Activated CD4-positive, alpha-beta T cell treated with anti-CD3 and anti-CD28 coated beads, Interleukin-2, amount 50 U/mL, for 24 hours (primary cell): ENCODE data around the gene ILKAP.

ENCODE experiments used
- DNase-seq, 2 donors: peaks; one replicate each; pipeline ENCODE4 v3.0.0-alpha.2; 2020; ENCODE audit warnings: low read depth in 1 of 2, low spot score in 1 of 2

Gene ILKAP

GRCh38 chr2:238237431-238238135 is 34.1 kb upstream of the ILKAP start:
- DNase-seq, result no peak

- DNase-seq, result no peak
Measured at GRCh38 chr2:238236571-238236970, 33.1 kb upstream of the ILKAP start.

- no peak for DNase-seq
Measured at GRCh38 chr2:238235856-238236255, 32.4 kb upstream of the ILKAP start.

- DNase-seq, result no peak
Measured at GRCh38 chr2:238235331-238235732, 31.8 kb upstream of the ILKAP start.

- no peak for DNase-seq
Measured at GRCh38 chr2:238233625-238234024, 30.1 kb upstream of the ILKAP start.

- no peak for DNase-seq
Measured at GRCh38 chr2:238231809-238232208, 28.3 kb upstream of the ILKAP start.

- DNase-seq, result peak; percentile 63
Measured at GRCh38 chr2:238231251-238231793, 27.8 kb upstream of the ILKAP start.

GRCh38 chr2:238230699-238231098 is 27.2 kb upstream of the ILKAP start:
- no peak for DNase-seq

- DNase-seq, result no peak
Measured at GRCh38 chr2:238228700-238229099, 25.2 kb upstream of the ILKAP start.

- no peak for DNase-seq
Measured at GRCh38 chr2:238227587-238228032, 24.1 kb upstream of the ILKAP start.

GRCh38 chr2:238226698-238227586 is 23.4 kb upstream of the ILKAP start:
- no peak for DNase-seq

GRCh38 chr2:238225911-238226697 is 22.6 kb upstream of the ILKAP start:
- DNase-seq, result no peak

GRCh38 chr2:238225121-238225520 is 21.6 kb upstream of the ILKAP start:
- no peak for DNase-seq

- DNase-seq, result no peak
Measured at GRCh38 chr2:238224356-238225035, 21.0 kb upstream of the ILKAP start.

GRCh38 chr2:238220892-238221521 is 17.5 kb upstream of the ILKAP start:
- no peak for DNase-seq

GRCh38 chr2:238220274-238220891 is 16.9 kb upstream of the ILKAP start:
- no peak for DNase-seq

GRCh38 chr2:238216651-238217184 is 13.2 kb upstream of the ILKAP start:
- DNase-seq, result no peak

- DNase-seq, result no peak
Measured at GRCh38 chr2:238207006-238207405, 3.5 kb upstream of the ILKAP start.

- no peak for DNase-seq
Measured at GRCh38 chr2:238203973-238204683, 633 bp upstream of the ILKAP start.
